Endothelial cell of umbilical vein (primary cell): Measurements from ENCODE around the gene TCP11L2. TPM values are rescaled to one million over a fixed set of nuclear protein-coding genes. Genes with fewer than 3 reads are reported as not detected.

ENCODE experiments used
- BruUV-seq: library from RNA; stranded (reverse); fragments of 400-500 nt; replicated peaks from 2 replicates; lab custom pipeline; 2021; lab: Mats Ljungman, UMichigan
- CTCF ChIA-PET: fragments of 300-600, 350-600 bp; sonication (Branson Sonifier 250); formaldehyde crosslinking; loops from one replicate; lab custom pipeline; 2021; ENCODE audit warnings: antibody characterized with exemption, inconsistent platforms; lab: Charles Lee
- POLR2A ChIA-PET: fragments of 300-600, 350-600 bp; sonication (Branson Sonifier 250); formaldehyde crosslinking; loops from one replicate; lab custom pipeline; 2021; ENCODE audit warnings: antibody characterized with exemption, inconsistent platforms; lab: Charles Lee
- DNase-seq: peaks from one replicate; pipeline ENCODE4 v3.0.0-alpha.2; 2011; ENCODE audit warnings: low read depth, low spot score
- FAIRE-seq: peaks from 2 replicates; lab custom pipeline; 2011; peaks lifted over from hg19 to GRCh38; lab: Jason Lieb, UNC
- H2AFZ ChIP-seq: 2 replicates; pipeline ENCODE4 v1.6.0; 2012; ENCODE audit warnings: low read depth, low read length, control low read depth, inconsistent platforms
- H3K27ac ChIP-seq: 2 replicates; pipeline ENCODE4 v1.5.1; 2011; ENCODE audit warnings: low read depth, mild to moderate bottlenecking, control low read depth, low read length, moderate library complexity; ENCODE audit not compliant: insufficient read depth
- H3K27me3 ChIP-seq, 2 experiments: 2 replicates each; pipeline versions ENCODE4 v1.6.0 to v1.6.1; 2011; ENCODE audit warnings: low read length in 2 of 2, mixed read lengths in 1 of 2; ENCODE audit not compliant: control insufficient read depth in 2 of 2, insufficient read depth in 2 of 2
- H3K36me3 ChIP-seq, 2 experiments: 2 replicates in 1 of 2; 3 replicates in 1 of 2; pipeline ENCODE4 v1.5.1; 2011; ENCODE audit warnings: low read length in 2 of 2, mild to moderate bottlenecking in 1 of 2, moderate library complexity in 1 of 2; ENCODE audit not compliant: control insufficient read depth in 2 of 2, insufficient read depth in 2 of 2; ENCODE audit errors: extremely low read depth in 1 of 2
- H3K4me1 ChIP-seq: 3 replicates; pipeline ENCODE4 v1.5.1; 2011; ENCODE audit warnings: mild to moderate bottlenecking, low read length; ENCODE audit not compliant: control insufficient read depth, insufficient read depth; ENCODE audit errors: extremely low read depth
- H3K4me2 ChIP-seq: 2 replicates; pipeline ENCODE4 v1.6.1; 2011; ENCODE audit warnings: low read length, control low read depth, mixed read lengths; ENCODE audit not compliant: insufficient read depth
- H3K4me3 ChIP-seq, 3 experiments: fragments of 200-600 bp in 1 of 3; sonication (generic), shearing (Covaris generic) in 1 of 3; replicated peaks in 1 of 3; 2 replicates each; pipeline ENCODE4 v1.5.1; 2011 to 2016; ENCODE audit warnings: control low read depth in 3 of 3, low read length in 3 of 3, mild to moderate bottlenecking in 2 of 3, inconsistent platforms in 1 of 3, low read depth in 1 of 3, moderate library complexity in 1 of 3; ENCODE audit not compliant: insufficient read depth in 1 of 3
- H3K79me2 ChIP-seq: 2 replicates; pipeline ENCODE4 v1.6.0; 2012; ENCODE audit warnings: low read length, inconsistent platforms; ENCODE audit not compliant: control insufficient read depth, insufficient read depth
- H3K9ac ChIP-seq: replicated peaks from 2 replicates; pipeline ENCODE3; 2011; ENCODE audit warnings: low read length, control low read depth; ENCODE audit not compliant: insufficient read depth; ENCODE audit errors: extremely low read depth
- H3K9me1 ChIP-seq: replicated peaks from 3 replicates; pipeline ENCODE4 v1.6.0; 2011; ENCODE audit warnings: mild to moderate bottlenecking, low read length; ENCODE audit not compliant: control insufficient read depth, insufficient read depth; ENCODE audit errors: extremely low read depth
- H3K9me3 ChIP-seq: replicated peaks from 2 replicates; pipeline ENCODE4 v1.5.1; 2012; ENCODE audit warnings: low read length, inconsistent platforms; ENCODE audit not compliant: control insufficient read depth, insufficient read depth
- H4K20me1 ChIP-seq: replicated peaks from 2 replicates; pipeline ENCODE3; 2011; ENCODE audit warnings: mild to moderate bottlenecking, low read length; ENCODE audit not compliant: control insufficient read depth, insufficient read depth; ENCODE audit errors: extremely low read depth
- EZH2 ChIP-seq: IDR thresholded peaks from 2 replicates; pipeline ENCODE4 v1.6.1; 2012; ENCODE audit warnings: borderline replicate concordance, low read depth, mild to moderate bottlenecking, moderate library complexity, low read length, inconsistent platforms; ENCODE audit not compliant: severe bottlenecking
- FOS ChIP-seq: IDR thresholded peaks from 2 replicates; pipeline ENCODE4 v1.6.1; 2011; ENCODE audit warnings: mild to moderate bottlenecking, low read length, moderate library complexity, borderline replicate concordance; ENCODE audit not compliant: insufficient read depth
- GATA2 ChIP-seq: IDR thresholded peaks from 2 replicates; pipeline ENCODE4 v1.7.0; 2011; ENCODE audit warnings: low read depth, mild to moderate bottlenecking, moderate library complexity, mixed read lengths, low read length; ENCODE audit not compliant: insufficient read length, insufficient read depth
- JUN ChIP-seq: IDR thresholded peaks from 2 replicates; pipeline ENCODE4 v1.6.1; 2011; ENCODE audit warnings: borderline replicate concordance, low read depth; ENCODE audit not compliant: insufficient read length, insufficient read depth
- MYC ChIP-seq: IDR thresholded peaks from one replicate; pipeline ENCODE4 v1.6.1; 2011; ENCODE audit warnings: mild to moderate bottlenecking, low read depth, low read length
- POLR2A ChIP-seq: IDR thresholded peaks from 2 replicates; pipeline ENCODE4 v1.6.1; 2012; ENCODE audit warnings: low read depth, mild to moderate bottlenecking, control low read depth, low read length
- dilution Hi-C: fragments of 300-500 bp; cut with MboI; formaldehyde crosslinking; loops from one replicate; pipeline ENCODE4 v1.15.0; 2019; ENCODE audit warnings: low sequenced_read_pairs; ENCODE audit not compliant: extremely low pct_ligation_motif_present
- intact Hi-C: fragments of 100-400 bp; cut with micrococcal nuclease; formaldehyde crosslinking; loops from one replicate; pipeline ENCODE4 v1.10.0; 2022
- polyA plus RNA-seq, 4 experiments: library from polyadenylated mRNA; depleted of rRNA in 3 of 4; stranded (reverse) in 3 of 4; unstranded in 1 of 4; fragments of >200 nt; gene quantifications; 2 replicates each; pipeline versions ENCODE4 v1.2.1 to v1.2.3, GENCODE V29; 2011 to 2012; ENCODE audit warnings: missing spikeins in 1 of 4
- total RNA-seq: library from RNA; stranded (reverse); gene quantifications from 2 replicates; pipeline ENCODE4 v1.2.3, GENCODE V29; 2021
- TF ChIP-seq, protein P1 (sequence below): IDR thresholded peaks from 2 replicates; pipeline ENCODE4 v1.6.1; 2011; ENCODE audit not compliant: insufficient read depth, insufficient read length
- TF ChIP-seq, protein P2 (sequence below), 2 donors: IDR thresholded peaks; 1 replicate in 1 of 2; 2 replicates in 1 of 2; pipeline ENCODE4 v1.5.1; 2011; ENCODE audit warnings: low read length in 2 of 2, mild to moderate bottlenecking in 2 of 2, moderate library complexity in 2 of 2, control low read depth in 1 of 2, inconsistent platforms in 1 of 2, low read depth in 1 of 2; ENCODE audit not compliant: insufficient read depth in 1 of 2; ENCODE audit errors: extremely low read depth in 1 of 2

The TCP11L2 gene
- total and polyA plus RNA-seq, 2 donors (not counting 3 experiments of a cell fraction or from before 2014, with no cell fraction given) = 6.0 to 18.7 TPM

GRCh38 chr12:106304001-106304421 is 1.5 kb downstream of the TCP11L2 start:
- no peak for DNase-seq
- H3K27ac ChIP-seq = no peak overlapping the region

More at GRCh38 chr12:106304001-106304421, 1.5 kb downstream of the TCP11L2 start:
- peaks cover 14% of the 10 kb centered on the region for H3K4me1 ChIP-seq
- POLR2A ChIA-PET = no interaction called here
- no peaks in the 10 kb centered on the region for H3K79me2 ChIP-seq
- dilution Hi-C loops (no loop called here), intact Hi-C loops (loop anchor here (5.0 kb wide), 1 partner anchor 43 kb away; no protein-coding TSS in a partner anchor)
- no peaks in the 10 kb centered on the region for H3K9me1 ChIP-seq
- TF ChIP-seq, protein P1, sequence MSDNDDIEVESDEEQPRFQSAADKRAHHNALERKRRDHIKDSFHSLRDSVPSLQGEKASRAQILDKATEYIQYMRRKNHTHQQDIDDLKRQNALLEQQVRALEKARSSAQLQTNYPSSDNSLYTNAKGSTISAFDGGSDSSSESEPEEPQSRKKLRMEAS = no peak
- TF ChIP-seq MYC (no peak), FOS (no peak), EZH2 (no peak), JUN (no peak), GATA2 (no peak), POLR2A (no peak)
- TF ChIP-seq, protein P2, sequence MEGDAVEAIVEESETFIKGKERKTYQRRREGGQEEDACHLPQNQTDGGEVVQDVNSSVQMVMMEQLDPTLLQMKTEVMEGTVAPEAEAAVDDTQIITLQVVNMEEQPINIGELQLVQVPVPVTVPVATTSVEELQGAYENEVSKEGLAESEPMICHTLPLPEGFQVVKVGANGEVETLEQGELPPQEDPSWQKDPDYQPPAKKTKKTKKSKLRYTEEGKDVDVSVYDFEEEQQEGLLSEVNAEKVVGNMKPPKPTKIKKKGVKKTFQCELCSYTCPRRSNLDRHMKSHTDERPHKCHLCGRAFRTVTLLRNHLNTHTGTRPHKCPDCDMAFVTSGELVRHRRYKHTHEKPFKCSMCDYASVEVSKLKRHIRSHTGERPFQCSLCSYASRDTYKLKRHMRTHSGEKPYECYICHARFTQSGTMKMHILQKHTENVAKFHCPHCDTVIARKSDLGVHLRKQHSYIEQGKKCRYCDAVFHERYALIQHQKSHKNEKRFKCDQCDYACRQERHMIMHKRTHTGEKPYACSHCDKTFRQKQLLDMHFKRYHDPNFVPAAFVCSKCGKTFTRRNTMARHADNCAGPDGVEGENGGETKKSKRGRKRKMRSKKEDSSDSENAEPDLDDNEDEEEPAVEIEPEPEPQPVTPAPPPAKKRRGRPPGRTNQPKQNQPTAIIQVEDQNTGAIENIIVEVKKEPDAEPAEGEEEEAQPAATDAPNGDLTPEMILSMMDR (IDR thresholded peaks at IDR 0.05; ENCODE audit: extremely low read depth in 1 of 2, insufficient read depth in 1 of 2, low read depth in 1 of 2, low read length in 2 of 2) = no peak
- H3K4me3 ChIP-seq = peak overlapping the region in 1 of 3 experiments; percentile 1
- no peaks in the 10 kb centered on the region for H3K36me3 ChIP-seq
- H3K9ac ChIP-seq = no peak overlapping the region
- no peaks in the 10 kb centered on the region for H4K20me1 ChIP-seq
- no peak for FAIRE-seq
- no peaks in the 10 kb centered on the region for H3K9me3 ChIP-seq
- CTCF ChIA-PET = interaction anchor here (1.2 kb wide), 1 partner anchor 77 kb away, joined by 3 read pairs; no protein-coding TSS in a partner anchor
- H3K4me2 ChIP-seq = no peak overlapping the region
- BruUV-seq = no TSS peak
- H3K27me3 ChIP-seq = peaks cover 0 to 3% of the 10 kb centered on the region in 2 experiments
- no peak overlapping the region for H2AFZ ChIP-seq
